Erythroblast (primary cell): ENCODE measurements around the gene LAMA1.

Experiments used
- GATA1 ChIP-seq: IDR thresholded peaks from 2 replicates; pipeline ENCODE4 v1.6.1; 2011; ENCODE audit warnings: low read depth, mild to moderate bottlenecking, control low read depth, low read length, moderate library complexity
- POLR2A ChIP-seq: IDR thresholded peaks from 2 replicates; pipeline ENCODE4 v1.6.1; 2011; ENCODE audit warnings: mild to moderate bottlenecking, low read length

DNA sequence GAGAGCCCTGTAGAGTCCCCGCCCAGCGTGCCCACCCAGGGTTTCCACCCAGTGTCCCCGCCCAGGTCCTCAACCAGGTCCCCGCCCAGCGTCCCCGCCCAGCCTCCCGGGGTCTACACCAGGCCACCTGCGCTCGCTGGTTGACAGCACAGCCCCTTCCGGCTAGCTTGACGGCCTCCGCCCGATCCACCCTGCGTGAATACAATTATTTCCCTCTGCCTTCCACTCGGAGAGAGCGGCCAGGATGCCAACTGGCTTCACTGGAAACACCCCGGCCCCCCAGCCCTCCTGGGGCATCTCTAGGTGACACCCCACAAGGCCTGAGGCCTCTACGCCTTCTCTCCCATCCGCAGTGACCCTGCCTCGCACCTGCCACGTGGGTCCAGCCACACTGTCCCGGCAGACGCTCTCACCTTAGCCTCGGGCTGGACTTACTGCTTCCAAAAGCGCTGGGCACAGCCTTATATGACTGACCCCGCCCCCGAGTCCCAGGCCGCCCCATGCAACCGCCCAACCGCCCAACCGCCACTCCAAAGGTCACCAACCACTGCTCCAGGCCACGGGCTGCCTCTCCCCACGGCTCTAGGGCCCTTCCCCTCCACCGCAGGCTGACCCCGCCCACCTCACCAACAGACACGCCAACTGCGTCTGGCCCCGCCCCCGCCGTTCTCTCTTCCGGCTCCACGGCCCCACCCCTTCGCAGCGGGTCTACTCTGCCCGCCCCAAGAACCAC is 188.1 kb downstream of the LAMA1 start:
- TF ChIP-seq POLR2A = no peak
- no peak for TF ChIP-seq GATA1
